Aorta (tissue), 5 donors: Measurements from ENCODE around the gene MYT1. TPM values are rescaled to one million over a fixed set of nuclear protein-coding genes. Genes with fewer than 3 reads are reported as not detected.
A peak's percentile ranks its signal among the peaks of the same experiment; 100 is the strongest.

Source experiments
- ATAC-seq: fragments of 200-7000 bp; cut with Tn5 transposase; one replicate; pipeline ENCODE4 v1.9.1; 2022; ENCODE audit warnings: moderate library complexity; ENCODE audit not compliant: low FRiP score
- DNase-seq, 2 donors: peaks; one replicate each; pipeline ENCODE4 v3.0.0-alpha.2; 2020
- H3K27ac ChIP-seq, 2 donors: one replicate each; pipeline ENCODE4 v1.5.1; 2013; ENCODE audit warnings: low read length in 2 of 2, mild to moderate bottlenecking in 2 of 2, moderate library complexity in 2 of 2, control low read depth in 1 of 2, inconsistent platforms in 1 of 2, low read depth in 1 of 2
- H3K27me3 ChIP-seq, 2 donors: one replicate each; pipeline ENCODE4 v1.6.1; 2013; ENCODE audit warnings: control low read depth in 1 of 2, low read length in 1 of 2, mild to moderate bottlenecking in 1 of 2, moderate library complexity in 1 of 2; ENCODE audit not compliant: insufficient read depth in 2 of 2, control insufficient read depth in 1 of 2
- H3K36me3 ChIP-seq, 2 donors: one replicate each; pipeline ENCODE4 v1.6.1; 2013; ENCODE audit warnings: control low read depth in 1 of 2, low read length in 1 of 2, mild to moderate bottlenecking in 1 of 2; ENCODE audit not compliant: insufficient read depth in 2 of 2, control insufficient read depth in 1 of 2
- H3K4me1 ChIP-seq, 2 donors: one replicate each; pipeline ENCODE4 v1.6.1; 2013; ENCODE audit warnings: low read length in 2 of 2, control low read depth in 1 of 2, mild to moderate bottlenecking in 1 of 2, moderate library complexity in 1 of 2; ENCODE audit not compliant: insufficient read depth in 2 of 2, control insufficient read depth in 1 of 2
- H3K4me3 ChIP-seq, 2 donors: one replicate each; pipeline ENCODE4 v1.5.1; 2013; ENCODE audit warnings: low read length in 2 of 2, control low read depth in 1 of 2, mild to moderate bottlenecking in 1 of 2
- H3K9me3 ChIP-seq: one replicate; pipeline ENCODE4 v1.6.1; 2013; ENCODE audit warnings: mild to moderate bottlenecking, low read length; ENCODE audit not compliant: control insufficient read depth
- WGBS, 2 donors: extraction: QIAGEN DNeasy Blood & Tissue Kit; methylation state at CpG; one replicate each; pipeline ENCODE4 v1.1.7; 2013; 5-methylcytosine and 5-hydroxymethylcytosine counted together
- intact Hi-C, 2 donors: fragments of 100-400 bp; cut with DNase I; formaldehyde crosslinking; loops; one replicate each; pipeline versions ENCODE4 v1.14.2 to v1.15.0; 2022
- polyA plus RNA-seq, 2 donors: library from polyadenylated mRNA; stranded (reverse); fragments of 200-250 nt; gene quantifications; one replicate each; pipeline ENCODE4 v1.2.3, GENCODE V29; 2013
- total RNA-seq, 2 donors: library from RNA; stranded (reverse); fragmentation: NEBNext Ultra II Directional; extraction: Animal tissue kit (Norgen Biotek cat#: 25700); gene quantifications; one replicate each; pipeline ENCODE4 v1.2.1, GENCODE V29; 2021
- donor health status: healthy with polysubstance abuse.
- donor health status: Bipolar disorder and iron deficiency.
- donor health status: DM: no; HTN: no; CAD: no.
- donor health status: DM: no; HTN: no; CAD: no.
- donor health status: DM: yes; HTN: yes; CAD: no.

MYT1 gene
- total and polyA plus RNA-seq, 4 donors, result not detected

DNA sequence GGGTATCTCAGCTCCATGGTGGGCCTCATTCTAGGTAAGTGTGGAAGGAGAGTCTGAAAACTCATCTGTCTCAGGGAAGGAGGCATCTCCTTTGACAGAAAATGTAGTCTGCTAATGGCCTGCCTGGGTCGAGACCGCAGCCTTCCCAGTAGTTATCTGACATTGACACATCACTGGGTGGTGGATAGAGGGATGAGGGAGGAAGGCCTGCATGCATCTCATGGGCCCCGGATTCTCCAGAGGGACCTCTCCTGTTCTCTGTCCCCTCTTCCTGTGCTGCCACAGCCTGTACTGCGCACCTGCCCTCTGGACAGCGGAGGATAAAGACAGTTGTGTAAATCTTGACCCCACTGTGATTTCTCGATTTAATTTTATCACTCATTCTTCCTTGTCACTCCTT, 96.0 kb downstream of the MYT1 start:
- ATAC-seq (no peak), DNase-seq (no peak)
- no peak overlapping the region for H3K4me3 ChIP-seq
- peaks cover 0 to 2% of the 10 kb centered on the region in 2 donors for H3K36me3 ChIP-seq
- intact Hi-C loops, result no loop called here
- 60 to 78% methylated on average over 6 of the region's 6 CpGs for WGBS, 2 donors
- H3K4me1 ChIP-seq, result peaks cover 0 to 4% of the 10 kb centered on the region in 2 donors
- H3K27ac ChIP-seq, result no peak overlapping the region
- no peaks in the 10 kb centered on the region for H3K27me3 ChIP-seq
- no peaks in the 10 kb centered on the region for H3K9me3 ChIP-seq

DNA sequence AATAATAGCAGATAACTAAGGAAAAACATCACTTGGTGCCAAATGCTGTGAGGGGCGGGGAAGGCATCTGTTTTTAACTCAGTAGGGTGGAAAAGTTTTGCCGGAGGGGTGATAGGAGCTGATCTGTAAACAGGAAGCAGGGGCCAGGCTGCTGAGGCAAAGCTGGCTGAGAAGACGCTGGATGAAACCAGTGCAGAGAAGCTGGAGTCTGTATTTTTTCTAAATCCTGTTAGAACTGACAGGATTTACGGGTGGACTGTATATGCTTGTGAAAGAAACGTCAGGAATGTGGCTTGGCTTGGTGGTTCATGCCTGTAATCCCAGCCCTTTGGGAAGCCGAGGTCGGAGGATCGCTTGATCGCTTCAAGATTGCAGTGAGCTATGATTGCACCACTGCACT, 96.9 kb downstream of the MYT1 start:
- DNase-seq (no peak), ATAC-seq (no peak)
- Histone ChIP-seq H3K4me1 (peaks cover 0 to 4% of the 10 kb centered on the region in 2 donors), H3K36me3 (peaks cover 0 to 5% of the 10 kb centered on the region in 2 donors), H3K27me3 (no peaks in the 10 kb centered on the region), H3K4me3 (no peak overlapping the region), H3K9me3 (no peaks in the 10 kb centered on the region), H3K27ac (peak overlapping the region in 1 of 2 donors; percentile 8)
- intact Hi-C loops, result no loop called here
- 12 to 18% methylated on average over 9 of the region's 9 CpGs for WGBS, 2 donors

DNA sequence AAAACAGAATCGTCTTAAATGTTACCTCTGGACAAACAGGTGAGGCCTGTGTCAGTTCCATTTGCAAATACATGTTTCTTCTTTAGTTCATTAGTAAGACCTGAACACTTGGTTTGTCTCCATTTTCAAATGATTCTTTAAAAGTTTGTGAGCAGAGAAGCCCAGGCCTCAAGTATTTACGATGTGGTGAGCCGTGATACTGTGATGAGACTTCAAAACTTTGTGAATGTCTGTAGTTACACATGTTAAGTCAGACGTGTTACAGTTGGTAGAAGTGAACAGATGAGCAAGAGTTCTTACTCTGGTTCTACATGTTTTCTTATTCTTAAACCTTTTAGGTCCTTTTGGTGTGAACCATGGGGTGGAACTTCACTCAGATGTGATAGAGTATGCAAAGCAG, 99.8 kb downstream of the MYT1 start:
- H3K4me1 ChIP-seq, result no peaks in the 10 kb centered on the region
- peaks cover 0 to 7% of the 10 kb centered on the region in 2 donors for H3K36me3 ChIP-seq
- 83 to 84% methylated on average over 4 of the region's 4 CpGs for WGBS, 2 donors
- no peak overlapping the region for H3K4me3 ChIP-seq
- intact Hi-C loops, result no loop called here
- DNase-seq (no peak), ATAC-seq (no peak)
- no peak overlapping the region for H3K27ac ChIP-seq
- H3K9me3 ChIP-seq, result no peaks in the 10 kb centered on the region
- no peaks in the 10 kb centered on the region for H3K27me3 ChIP-seq

DNA sequence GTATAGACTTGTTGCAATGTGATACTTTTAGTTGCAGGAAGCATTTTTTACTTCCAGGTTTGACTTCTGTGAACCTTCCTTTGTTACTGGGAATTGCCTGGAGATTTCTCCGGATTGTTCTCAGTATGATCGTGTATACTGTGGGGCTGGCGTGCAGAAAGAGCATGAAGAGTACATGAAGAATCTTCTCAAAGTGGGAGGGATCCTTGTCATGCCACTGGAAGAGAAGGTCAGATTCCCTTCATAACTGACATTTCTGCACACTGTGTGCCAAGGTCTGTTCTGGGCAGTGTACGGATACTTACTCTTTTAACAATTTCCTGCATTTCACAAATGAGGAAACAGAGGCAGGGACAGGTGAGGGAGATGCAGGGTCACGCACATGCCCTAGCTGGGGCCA, 100.9 kb downstream of the MYT1 start:
- ATAC-seq, result no peak
- 78% methylated on average over 5 of the region's 5 CpGs for WGBS, 2 donors
- no peak for DNase-seq
- no peak overlapping the region for H3K27ac ChIP-seq
- H3K4me1 ChIP-seq, result no peaks in the 10 kb centered on the region
- H3K4me3 ChIP-seq, result no peak overlapping the region
- peaks cover 0 to 7% of the 10 kb centered on the region in 2 donors for H3K36me3 ChIP-seq
- H3K27me3 ChIP-seq, result no peaks in the 10 kb centered on the region
- H3K9me3 ChIP-seq, result no peaks in the 10 kb centered on the region
- intact Hi-C loops, result no loop called here

DNA sequence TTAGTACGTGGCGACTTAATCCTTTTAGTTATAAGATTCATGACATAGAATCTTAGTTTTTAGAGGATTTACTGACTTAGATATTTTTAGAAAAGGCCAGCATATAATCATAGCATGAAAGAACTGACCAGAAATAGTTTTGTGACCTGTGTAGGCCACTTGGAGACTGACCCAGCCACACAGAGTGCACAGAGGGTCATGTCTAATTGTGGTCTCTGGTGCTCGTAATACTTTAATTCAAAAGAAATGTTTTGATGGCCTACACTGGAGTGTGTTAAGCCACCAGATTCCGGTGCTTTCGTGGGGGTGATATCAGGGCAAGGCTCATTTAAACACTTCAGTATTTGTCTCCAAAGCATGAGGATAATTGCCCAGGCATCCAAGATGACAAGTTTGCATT, 102.7 kb downstream of the MYT1 start:
- intact Hi-C loops, result no loop called here
- H3K36me3 ChIP-seq, result peaks cover 4 to 7% of the 10 kb centered on the region in 2 donors

DNA sequence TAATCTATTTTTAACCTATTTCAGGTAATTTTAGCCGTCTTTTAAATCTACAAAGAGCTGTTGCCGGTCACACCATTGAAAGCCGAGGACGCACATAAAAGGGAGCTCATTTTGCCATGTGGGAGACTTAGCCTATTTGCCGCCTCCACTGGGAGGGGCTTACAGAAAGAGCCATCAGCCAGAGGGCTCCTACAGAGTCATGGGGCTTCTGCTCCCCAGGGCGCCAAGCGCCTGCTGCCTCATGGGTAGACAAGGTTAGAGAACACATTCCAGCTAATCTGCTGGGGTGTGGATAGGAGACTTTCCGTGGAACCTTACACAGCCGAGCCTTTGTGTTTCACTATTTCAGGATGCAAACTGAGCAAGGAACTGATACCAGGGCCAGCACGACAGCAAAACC, 103.9 kb downstream of the MYT1 start:
- ATAC-seq (no peak), DNase-seq (no peak)
- Histone ChIP-seq H3K9me3 (no peaks in the 10 kb centered on the region), H3K36me3 (peaks cover 4 to 5% of the 10 kb centered on the region in 2 donors), H3K4me3 (no peak overlapping the region), H3K27me3 (no peaks in the 10 kb centered on the region), H3K27ac (no peak overlapping the region), H3K4me1 (no peaks in the 10 kb centered on the region)
- WGBS, 2 donors, result 87 to 91% methylated on average over 10 of the region's 10 CpGs
- intact Hi-C loops, result no loop called here

More for the DNA sequence above, 102.7 kb downstream of the MYT1 start:
- WGBS, 2 donors, result 93% methylated on average over 5 of the region's 5 CpGs
- Histone ChIP-seq H3K27me3 (no peaks in the 10 kb centered on the region), H3K27ac (no peak overlapping the region), H3K4me1 (no peaks in the 10 kb centered on the region), H3K4me3 (no peak overlapping the region), H3K9me3 (no peaks in the 10 kb centered on the region)
- DNase-seq (no peak), ATAC-seq (no peak)

DNA sequence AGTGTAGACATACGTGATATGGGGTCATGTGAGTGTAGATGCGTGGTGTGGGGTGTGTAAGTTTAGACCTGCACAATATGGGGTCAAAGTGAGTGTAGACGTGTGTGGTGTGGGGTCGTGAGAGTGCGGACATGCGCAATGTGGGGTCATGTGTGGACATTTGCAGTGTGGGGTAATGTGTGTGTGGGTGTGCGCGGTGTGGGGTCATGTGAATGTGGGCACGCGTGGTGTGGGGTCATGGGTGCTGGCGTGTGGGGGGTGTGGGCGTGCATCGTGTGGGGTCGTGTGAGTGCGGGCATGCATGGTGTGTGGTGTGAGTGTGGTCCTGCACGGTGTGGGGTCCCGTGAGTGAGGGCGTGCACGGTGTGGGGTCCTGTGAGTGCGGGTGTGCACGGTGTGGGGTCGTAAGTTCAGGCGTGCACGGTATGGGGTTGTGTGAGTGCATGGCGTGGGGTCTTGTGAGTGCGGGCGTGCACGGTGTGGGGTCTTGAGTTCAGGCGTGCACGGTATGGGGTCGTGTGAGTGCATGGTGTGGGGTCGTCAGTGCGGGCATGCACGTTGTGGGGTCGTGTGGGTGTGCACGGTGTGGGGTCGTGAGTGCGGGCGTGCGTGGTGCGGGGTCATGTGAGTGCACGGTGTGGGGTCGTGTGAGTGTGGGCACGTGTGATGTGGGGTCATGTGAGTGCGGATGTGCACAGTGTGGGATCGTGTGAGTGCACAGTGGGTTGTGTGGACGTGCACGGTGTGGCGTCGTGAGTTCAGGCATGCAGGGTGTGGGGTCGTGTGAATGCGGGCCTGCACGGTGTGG, 105.6 kb downstream of the MYT1 start:
- WGBS, 2 donors, result 96 to 97% methylated on average over 53 of the region's 53 CpGs
- no peak for ATAC-seq
- Histone ChIP-seq H3K27ac (no peak overlapping the region), H3K9me3 (no peaks in the 10 kb centered on the region), H3K4me3 (no peak overlapping the region), H3K27me3 (no peaks in the 10 kb centered on the region), H3K36me3 (peaks cover 4 to 5% of the 10 kb centered on the region in 2 donors), H3K4me1 (no peaks in the 10 kb centered on the region)
- no peak for DNase-seq
- intact Hi-C loops, result no loop called here

DNA sequence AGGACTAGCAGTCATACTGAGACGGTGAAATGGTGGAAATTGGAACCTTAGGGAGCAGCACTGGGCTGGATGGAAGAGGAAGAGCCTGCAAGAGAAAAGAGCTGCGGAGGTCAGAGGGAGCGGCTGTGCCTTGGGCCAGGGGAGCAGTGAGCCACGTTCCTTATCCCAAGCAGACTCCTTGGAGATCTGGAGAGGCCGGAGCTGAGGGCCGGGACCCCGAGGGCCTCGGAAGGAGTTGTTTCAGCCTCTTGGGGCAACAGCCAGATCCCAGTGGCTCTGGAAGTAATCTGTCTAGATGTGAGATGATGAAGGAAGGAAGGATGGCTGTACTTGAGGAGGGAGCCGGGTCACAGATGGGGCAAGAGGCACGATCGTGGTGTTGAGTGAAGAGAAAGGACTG, 107.4 kb downstream of the MYT1 start:
- Histone ChIP-seq H3K4me1 (no peaks in the 10 kb centered on the region), H3K27me3 (no peaks in the 10 kb centered on the region), H3K36me3 (peaks cover 2 to 4% of the 10 kb centered on the region in 2 donors), H3K27ac (no peak overlapping the region), H3K9me3 (no peaks in the 10 kb centered on the region), H3K4me3 (no peak overlapping the region)
- ATAC-seq (no peak), DNase-seq (no peak)
- 88 to 90% methylated on average over 11 of the region's 11 CpGs for WGBS, 2 donors
- intact Hi-C loops, result no loop called here

DNA sequence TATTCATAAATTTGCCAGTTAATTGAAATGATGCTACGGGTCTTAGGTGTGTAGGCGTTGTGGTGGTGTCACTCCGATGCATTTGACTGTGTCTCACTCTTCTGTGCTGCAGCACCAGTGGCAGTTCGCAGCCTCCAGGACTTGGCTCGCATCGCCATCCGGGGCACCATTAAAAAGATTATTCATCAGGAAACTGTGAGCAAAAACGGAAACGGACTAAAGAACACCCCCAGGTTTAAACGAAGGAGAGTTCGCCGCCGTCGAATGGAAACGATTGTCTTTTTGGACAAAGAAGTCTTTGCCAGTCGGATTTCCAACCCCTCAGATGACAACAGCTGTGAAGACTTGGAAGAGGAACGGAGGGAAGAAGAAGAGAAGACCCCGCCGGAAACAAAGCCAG, 108.9 kb downstream of the MYT1 start:
- 93 to 94% methylated on average over 19 of the region's 19 CpGs for WGBS, 2 donors
- Histone ChIP-seq H3K27me3 (no peaks in the 10 kb centered on the region), H3K27ac (no peak overlapping the region), H3K4me3 (no peak overlapping the region), H3K9me3 (no peaks in the 10 kb centered on the region), H3K36me3 (peaks cover 1 to 4% of the 10 kb centered on the region in 2 donors), H3K4me1 (no peaks in the 10 kb centered on the region)
- ATAC-seq (no peak), DNase-seq (no peak)
- intact Hi-C loops, result no loop called here
